Endodermal cell (in vitro differentiated cells): ENCODE measurements around the gene MEGF11. TPM values are rescaled to one million over a fixed set of nuclear protein-coding genes. Genes with fewer than 3 reads are reported as not detected.
A peak's percentile ranks its signal among the peaks of the same experiment; 100 is the strongest.

Source experiments
- DNase-seq: peaks from one replicate; pipeline ENCODE4 v3.0.0-alpha.2; 2017
- H3K27ac ChIP-seq: 2 replicates; pipeline ENCODE4 v1.5.1; 2013; ENCODE audit warnings: mild to moderate bottlenecking, low read depth, low read length, moderate library complexity
- H3K27me3 ChIP-seq: 2 replicates; pipeline ENCODE4 v1.6.1; 2013; ENCODE audit warnings: mild to moderate bottlenecking, low read length, moderate library complexity; ENCODE audit not compliant: insufficient read depth, control insufficient read depth, poor library complexity, severe bottlenecking
- H3K36me3 ChIP-seq: 2 replicates; pipeline ENCODE4 v1.7.0; 2013; ENCODE audit warnings: mild to moderate bottlenecking, low read length, moderate library complexity; ENCODE audit not compliant: control insufficient read depth, insufficient read depth
- H3K4me1 ChIP-seq: one replicate; pipeline ENCODE4 v1.7.0; 2013; ENCODE audit warnings: low read length; ENCODE audit not compliant: control insufficient read depth, insufficient read depth
- H3K4me3 ChIP-seq: 2 replicates; pipeline ENCODE4 v1.5.1; 2013; ENCODE audit warnings: mild to moderate bottlenecking, low read length, moderate library complexity
- H3K9ac ChIP-seq: 2 replicates; pipeline ENCODE4 v1.6.1; 2013; ENCODE audit warnings: mild to moderate bottlenecking, low read length, moderate library complexity; ENCODE audit not compliant: poor library complexity, severe bottlenecking; ENCODE audit errors: extremely low read depth
- H3K9me3 ChIP-seq: 2 replicates; pipeline ENCODE4 v1.6.1; 2013; ENCODE audit warnings: mild to moderate bottlenecking, low read length, moderate library complexity; ENCODE audit not compliant: control insufficient read depth
- H3K27ac Mint-ChIP-seq: 2 replicates; pipeline ENCODE4 v1.8.0; 2020; ENCODE audit warnings: mixed read lengths
- H3K27me3 Mint-ChIP-seq: 2 replicates; pipeline ENCODE4 v1.8.0; 2021; ENCODE audit warnings: mild to moderate bottlenecking, mixed read lengths; ENCODE audit not compliant: insufficient read depth
- H3K36me3 Mint-ChIP-seq: 2 replicates; pipeline ENCODE4 v1.8.0; 2020; ENCODE audit warnings: low read depth, mixed read lengths
- H3K4me1 Mint-ChIP-seq: 2 replicates; pipeline ENCODE4 v1.8.0; 2020; ENCODE audit warnings: mixed read lengths
- H3K4me3 Mint-ChIP-seq: 2 replicates; pipeline ENCODE4 v1.8.0; 2020; ENCODE audit warnings: mild to moderate bottlenecking, moderate library complexity, mixed read lengths
- H3K9me3 Mint-ChIP-seq: 2 replicates; pipeline ENCODE4 v1.8.0; 2020; ENCODE audit warnings: mild to moderate bottlenecking, mixed read lengths
- CTCF ChIP-seq: fragments of 200-600 bp; sonication (generic); conservative IDR thresholded peaks from 2 replicates; pipeline ENCODE4 v1.5.0; 2021; ENCODE audit warnings: antibody characterized with exemption, mild to moderate bottlenecking
- WGBS, 2 experiments: methylation state at CpG; one replicate each; pipeline versions ENCODE4 v1.1.5 to v1.1.7; 2013; ENCODE audit warnings: missing lambda C conversion rate in 2 of 2, mixed read lengths in 1 of 2; ENCODE audit not compliant: insufficient coverage in 1 of 2, insufficient read length in 1 of 2; 5-methylcytosine and 5-hydroxymethylcytosine counted together
- total RNA-seq, 2 donors: library from RNA; stranded (reverse); fragmentation: NEBNext Ultra II Directional in 1 of 2; extraction: Animal tissue kit (Norgen Biotek cat#: 25700) in 1 of 2; gene quantifications; 2 replicates in 1 of 2; 3 replicates in 1 of 2; pipeline ENCODE4 v1.2.1, GENCODE V29; 2021

The MEGF11 gene
- total RNA-seq, 2 donors from 2014 or later = 0.73 to 1.2 TPM

- no peak for TF ChIP-seq CTCF
- Histone ChIP-seq H3K9me3 (no peaks in the 10 kb centered on the region), H3K27me3 (no peaks in the 10 kb centered on the region), H3K4me3 (peak overlapping the region; percentile 42), H3K27ac (no peak overlapping the region), H3K4me1 (peaks cover 12% of the 10 kb centered on the region), H3K9ac (no peak overlapping the region), H3K36me3 (peaks cover 86% of the 10 kb centered on the region)
- Mint-ChIP-seq H3K27ac (peak overlapping the region; percentile 41), H3K4me3 (no peak overlapping the region), H3K4me1 (peaks cover 18% of the 10 kb centered on the region), H3K9me3 (no peaks in the 10 kb centered on the region), H3K27me3 (no peaks in the 10 kb centered on the region), H3K36me3 (peaks cover 55% of the 10 kb centered on the region)
- 76 to 81% methylated on average over 3 of the region's 3 CpGs for WGBS, 2 experiments
- DNase-seq = no peak
These were observed 351.7 kb downstream of the MEGF11 start for GRCh38 chr15:65901836-65902235.

GRCh38 chr15:65901336-65901735 lies 352.2 kb downstream of the MEGF11 start:
- TF ChIP-seq CTCF = no peak
- Mint-ChIP-seq H3K9me3 (no peaks in the 10 kb centered on the region), H3K4me1 (peaks cover 18% of the 10 kb centered on the region), H3K27me3 (no peaks in the 10 kb centered on the region), H3K36me3 (peaks cover 53% of the 10 kb centered on the region), H3K4me3 (no peak overlapping the region), H3K27ac (peak overlapping the region; percentile 26)
- 58 to 90% methylated on average over 2 of the region's 2 CpGs for WGBS, 2 experiments
- H3K4me1 ChIP-seq = peaks cover 12% of the 10 kb centered on the region
- H3K9ac ChIP-seq = no peak overlapping the region
- no peak overlapping the region for H3K27ac ChIP-seq
- no peaks in the 10 kb centered on the region for H3K9me3 ChIP-seq
- peaks cover 86% of the 10 kb centered on the region for H3K36me3 ChIP-seq
- peak overlapping the region; percentile 42 for H3K4me3 ChIP-seq
- H3K27me3 ChIP-seq = no peaks in the 10 kb centered on the region
- no peak for DNase-seq

GRCh38 chr15:65900488-65900887 lies 353.1 kb downstream of the MEGF11 start:
- Mint-ChIP-seq H3K27me3 (no peaks in the 10 kb centered on the region), H3K4me3 (no peak overlapping the region), H3K36me3 (peaks cover 50% of the 10 kb centered on the region), H3K27ac (no peak overlapping the region), H3K4me1 (peaks cover 18% of the 10 kb centered on the region), H3K9me3 (no peaks in the 10 kb centered on the region)
- no peak overlapping the region for H3K9ac ChIP-seq
- WGBS, 2 experiments = 92 to 95% methylated on average over 3 of the region's 3 CpGs
- no peak overlapping the region for H3K4me3 ChIP-seq
- peaks cover 85% of the 10 kb centered on the region for H3K36me3 ChIP-seq
- no peaks in the 10 kb centered on the region for H3K27me3 ChIP-seq
- peaks cover 12% of the 10 kb centered on the region for H3K4me1 ChIP-seq
- TF ChIP-seq CTCF = no peak
- DNase-seq = no peak
- no peaks in the 10 kb centered on the region for H3K9me3 ChIP-seq
- H3K27ac ChIP-seq = no peak overlapping the region
